ENCODE data around the gene STXBP5.

The STXBP5 gene

GRCh38 chr6:147389463-147389862 is 185.2 kb downstream of the STXBP5 start:
- Histone ChIP-seq H3K9me3 (replicated peaks; ENCODE audit: insufficient read depth, low read length) (no peaks in the 10 kb centered on the region), H2AFZ (ENCODE audit: low read length) (no peak overlapping the region), H3F3A (ENCODE audit: insufficient read depth, low read length) (no peaks in the 10 kb centered on the region), H3K27ac (ENCODE audit: low read length) (no peak overlapping the region), H3K4me2 (ENCODE audit: low read depth, low read length) (no peak overlapping the region), H3K27me3 (replicated peaks; ENCODE audit: insufficient read depth, low read length) (no peaks in the 10 kb centered on the region), H3K4me1 (ENCODE audit: low read length) (no peaks in the 10 kb centered on the region), H3K36me3 (replicated peaks; ENCODE audit: insufficient read depth, low read length) (no peaks in the 10 kb centered on the region), H3K79me2 (ENCODE audit: low read length) (no peaks in the 10 kb centered on the region), H3K9ac (ENCODE audit: low read length) (no peak overlapping the region), H3K4me3 (ENCODE audit: low read length) (no peak overlapping the region), H4K20me1 (ENCODE audit: insufficient read depth, low read length) (no peaks in the 10 kb centered on the region), H3K9me2 (replicated peaks; ENCODE audit: insufficient read depth, low read length) (no peaks in the 10 kb centered on the region)
- DNase-seq = no peak
- TF ChIP-seq CTCF (IDR thresholded peaks at IDR 0.05; ENCODE audit: low read length) (no peak), EZH2 (optimal IDR thresholded peaks at IDR 0.05; ENCODE audit: low read depth, low read length) (no peak), EZH2phosphoT487 (IDR thresholded peaks at IDR 0.05; ENCODE audit: low read length) (no peak)

- DNase-seq = no peak
- Histone ChIP-seq H2AFZ (ENCODE audit: low read length) (no peak overlapping the region), H3K27me3 (replicated peaks; ENCODE audit: insufficient read depth, low read length) (no peaks in the 10 kb centered on the region), H3K79me2 (ENCODE audit: low read length) (no peaks in the 10 kb centered on the region), H3K4me3 (ENCODE audit: low read length) (no peak overlapping the region), H3K27ac (ENCODE audit: low read length) (no peak overlapping the region), H4K20me1 (ENCODE audit: insufficient read depth, low read length) (no peaks in the 10 kb centered on the region), H3K4me1 (ENCODE audit: low read length) (no peaks in the 10 kb centered on the region), H3K9me2 (replicated peaks; ENCODE audit: insufficient read depth, low read length) (no peaks in the 10 kb centered on the region), H3K4me2 (ENCODE audit: low read depth, low read length) (no peak overlapping the region), H3F3A (ENCODE audit: insufficient read depth, low read length) (no peaks in the 10 kb centered on the region), H3K9me3 (replicated peaks; ENCODE audit: insufficient read depth, low read length) (no peaks in the 10 kb centered on the region), H3K9ac (ENCODE audit: low read length) (no peak overlapping the region), H3K36me3 (replicated peaks; ENCODE audit: insufficient read depth, low read length) (no peaks in the 10 kb centered on the region)
- TF ChIP-seq CTCF (IDR thresholded peaks at IDR 0.05; ENCODE audit: low read length) (0 out of 2 replicates have a peak, but pooled peaks have one; percentile 19), EZH2 (optimal IDR thresholded peaks at IDR 0.05; ENCODE audit: low read depth, low read length) (no peak)
Observed at GRCh38 chr6:147390909-147391536, 186.8 kb downstream of the STXBP5 start.

- no peak overlapping the region for H3K27ac ChIP-seq (ENCODE audit: low read length)
- H3K9ac ChIP-seq (ENCODE audit: low read length) = no peak overlapping the region
- no peaks in the 10 kb centered on the region for H3K4me1 ChIP-seq (ENCODE audit: low read length)
- H3K9me2 ChIP-seq (replicated peaks; ENCODE audit: insufficient read depth, low read length) = no peaks in the 10 kb centered on the region
- H3K36me3 ChIP-seq (replicated peaks; ENCODE audit: insufficient read depth, low read length) = no peaks in the 10 kb centered on the region
- no peak overlapping the region for H3K4me2 ChIP-seq (ENCODE audit: low read depth, low read length)
- H4K20me1 ChIP-seq (ENCODE audit: insufficient read depth, low read length) = no peaks in the 10 kb centered on the region
- TF ChIP-seq CTCF (IDR thresholded peaks at IDR 0.05; ENCODE audit: low read length) = no peak
- no peak for TF ChIP-seq EZH2 (optimal IDR thresholded peaks at IDR 0.05; ENCODE audit: low read depth, low read length)
- TF ChIP-seq EZH2phosphoT487 (IDR thresholded peaks at IDR 0.05; ENCODE audit: low read length) = no peak
- no peaks in the 10 kb centered on the region for H3K9me3 ChIP-seq (replicated peaks; ENCODE audit: insufficient read depth, low read length)
- no peaks in the 10 kb centered on the region for H3F3A ChIP-seq (ENCODE audit: insufficient read depth, low read length)
- no peaks in the 10 kb centered on the region for H3K27me3 ChIP-seq (replicated peaks; ENCODE audit: insufficient read depth, low read length)
- no peak overlapping the region for H3K4me3 ChIP-seq (ENCODE audit: low read length)
- no peaks in the 10 kb centered on the region for H3K79me2 ChIP-seq (ENCODE audit: low read length)
- no peak for DNase-seq
- no peak overlapping the region for H2AFZ ChIP-seq (ENCODE audit: low read length)
Observed at GRCh38 chr6:147392917-147393625, 188.9 kb downstream of the STXBP5 start.

All from MM.1S (cell line).